Measurements from ENCODE around the gene CACNA2D4.

CACNA2D4 gene

GRCh38 chr12:1758376-1758775, 160.1 kb downstream of the CACNA2D4 start:
- no peaks in the 10 kb centered on the region for H3K9me3 Mint-ChIP-seq
- no peaks in the 10 kb centered on the region for H3K27me3 Mint-ChIP-seq

GRCh38 chr12:1750300-1750699, 168.2 kb downstream of the CACNA2D4 start:
- Mint-ChIP-seq H3K9me3 (peaks cover 17 to 21% of the 10 kb centered on the region in 2 donors), H3K27ac (no peak overlapping the region), H3K4me3 (no peak overlapping the region), H3K4me1 (peaks cover 23% of the 10 kb centered on the region), H3K27me3 (no peaks in the 10 kb centered on the region)
- ATAC-seq, result no peak
- DNase-seq, result no peak

More at GRCh38 chr12:1758376-1758775, 160.1 kb downstream of the CACNA2D4 start:
- peaks cover 15% of the 10 kb centered on the region for H3K4me1 Mint-ChIP-seq
- H3K27ac Mint-ChIP-seq, result no peak overlapping the region
- ATAC-seq, result no peak
- H3K4me3 Mint-ChIP-seq, result no peak overlapping the region
- no peak for DNase-seq

GRCh38 chr12:1749019-1749418, 169.4 kb downstream of the CACNA2D4 start:
- Mint-ChIP-seq H3K4me3 (no peak overlapping the region), H3K9me3 (peaks cover 17 to 21% of the 10 kb centered on the region in 2 donors), H3K4me1 (peaks cover 23% of the 10 kb centered on the region), H3K27me3 (no peaks in the 10 kb centered on the region), H3K27ac (no peak overlapping the region)
- ATAC-seq (no peak), DNase-seq (no peak)

DNA sequence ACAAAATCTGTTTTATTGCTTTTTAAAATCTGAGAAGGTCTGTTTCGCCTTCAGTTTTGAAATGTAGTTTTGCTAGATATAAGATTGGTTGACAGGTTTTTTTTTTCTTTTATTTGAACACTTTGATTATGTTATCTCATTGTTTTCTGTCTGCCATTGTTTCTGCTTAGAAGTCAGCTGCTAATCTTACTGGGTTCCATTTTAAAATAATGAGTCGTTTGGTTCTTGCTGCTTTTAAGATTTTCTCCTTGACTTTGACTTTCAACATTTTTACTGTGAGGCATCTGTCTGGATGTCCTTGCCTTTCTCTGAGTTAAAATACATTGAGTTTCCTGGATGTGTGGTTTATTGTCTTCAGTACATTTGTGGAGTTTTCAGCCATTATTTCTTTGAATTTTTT, 170.8 kb downstream of the CACNA2D4 start:
- Mint-ChIP-seq H3K27me3 (no peaks in the 10 kb centered on the region), H3K9me3 (peaks cover 17 to 21% of the 10 kb centered on the region in 2 donors), H3K4me1 (peaks cover 23% of the 10 kb centered on the region), H3K27ac (no peak overlapping the region), H3K4me3 (no peak overlapping the region)
- no peak for ATAC-seq
- no peak for DNase-seq

DNA sequence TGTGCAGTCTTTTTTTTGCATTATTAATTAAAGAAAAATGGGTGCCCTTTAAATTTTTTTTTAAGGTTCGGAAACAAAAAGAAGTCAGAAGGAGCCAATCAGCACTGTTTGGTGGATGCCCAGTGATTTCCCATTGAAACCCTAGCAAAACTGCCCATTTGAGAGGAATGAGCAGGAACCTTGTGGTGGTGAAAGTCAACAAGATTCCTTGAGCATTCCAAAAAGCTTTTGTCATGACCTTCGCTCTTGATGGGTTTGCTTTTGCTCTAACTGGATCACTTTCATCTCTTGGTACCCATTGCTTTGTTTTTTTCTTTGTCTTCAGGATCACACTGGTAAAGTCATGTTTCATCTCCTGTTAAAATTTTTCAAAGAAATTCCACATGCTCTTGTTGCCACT, 173.5 kb downstream of the CACNA2D4 start:
- H3K27me3 Mint-ChIP-seq, result no peaks in the 10 kb centered on the region
- peaks cover 40% of the 10 kb centered on the region for H3K4me1 Mint-ChIP-seq
- no peak overlapping the region for H3K27ac Mint-ChIP-seq
- ATAC-seq, result no peak
- no peak overlapping the region for H3K4me3 Mint-ChIP-seq
- H3K9me3 Mint-ChIP-seq, result peaks cover 17 to 21% of the 10 kb centered on the region in 2 donors
- no peak for DNase-seq

Measured in stimulated activated naive CD8-positive, alpha-beta T cell treated with anti-CD3 and anti-CD28 coated beads, Interleukin-15, amount 100 ng/mL, for 72 hours (primary cell).